GM12878 (cell line): Measurements from ENCODE around the gene NFE2L2. TPM values are rescaled to one million over a fixed set of nuclear protein-coding genes. Genes with fewer than 3 reads are reported as not detected.

Source experiments
- ATAC-seq: fragments of 200-7000 bp; cut with Tn5 transposase; 3 replicates; pipeline ENCODE4 v1.9.1; 2020; ENCODE audit warnings: mild to moderate bottlenecking, moderate library complexity
- BruUV-seq: library from RNA; stranded (reverse); fragments of 400-500 nt; replicated peaks from 2 replicates; lab custom pipeline; 2021; lab: Mats Ljungman, UMichigan
- CTCF ChIA-PET: fragments of 300-600 bp; sonication (Branson Sonifier 250); formaldehyde crosslinking; extraction: SDS; loops from one replicate; lab custom pipeline; 2021; ENCODE audit warnings: inconsistent platforms; lab: Yijun Ruan, JAX
- POLR2A ChIA-PET: fragments of 350-600 bp; formaldehyde crosslinking; extraction: SDS; loops from one replicate; lab custom pipeline; 2021; ENCODE audit warnings: inconsistent platforms; lab: Charles Lee
- RAD21 ChIA-PET: fragments of 300-600 bp; sonication (Branson Sonifier 250); formaldehyde crosslinking; loops from one replicate; lab custom pipeline; 2023; ENCODE audit warnings: antibody characterized with exemption; ENCODE audit not compliant: unreplicated experiment; lab: Charles Lee
- SMC1A ChIA-PET: fragments of 300-600 bp; sonication (Branson Sonifier 250); formaldehyde crosslinking; loops from one replicate; lab custom pipeline; 2023; ENCODE audit not compliant: unreplicated experiment, uncharacterized antibody; lab: Charles Lee
- DNase-seq: peaks from one replicate; pipeline ENCODE4 v3.0.0-alpha.2; 2011; ENCODE audit warnings: low read depth, low spot score
- FAIRE-seq: peaks from 3 replicates; lab custom pipeline; 2011; peaks lifted over from hg19 to GRCh38; lab: Jason Lieb, UNC
- H2AFZ ChIP-seq: 2 replicates; pipeline ENCODE4 v1.6.0; 2011; ENCODE audit warnings: low read depth, low read length, control low read depth; ENCODE audit not compliant: control insufficient read depth
- H3K27ac ChIP-seq: 2 replicates; pipeline ENCODE4 v1.5.1; 2011; ENCODE audit warnings: control low read depth; ENCODE audit not compliant: control insufficient read depth, insufficient read depth
- H3K27me3 ChIP-seq, 2 experiments: replicated peaks in 1 of 2; 2 replicates each; pipeline versions ENCODE4 v1.6.0 to v1.6.1; 2011; ENCODE audit warnings: low read length in 1 of 2; ENCODE audit not compliant: control insufficient read depth in 2 of 2, insufficient read depth in 2 of 2
- H3K36me3 ChIP-seq, 2 experiments: 2 replicates each; pipeline ENCODE4 v1.5.1; 2011; ENCODE audit warnings: low read length in 1 of 2; ENCODE audit not compliant: control insufficient read depth in 2 of 2, insufficient read depth in 2 of 2
- H3K4me1 ChIP-seq: 2 replicates; pipeline ENCODE4 v1.6.1; 2011; ENCODE audit warnings: mild to moderate bottlenecking, low read length, moderate library complexity, mixed read lengths; ENCODE audit not compliant: control insufficient read depth, insufficient read depth
- H3K4me2 ChIP-seq: 2 replicates; pipeline ENCODE4 v1.6.0; 2011; ENCODE audit warnings: control low read depth; ENCODE audit not compliant: control insufficient read depth, insufficient read depth
- H3K4me3 ChIP-seq: fragments of 200-600 bp; sonication (generic); 2 replicates; pipeline ENCODE4 v1.5.1; 2016
- H3K79me2 ChIP-seq: 2 replicates; pipeline ENCODE4 v1.6.0; 2011; ENCODE audit warnings: low read length; ENCODE audit not compliant: control insufficient read depth, insufficient read depth
- H3K9ac ChIP-seq: 2 replicates; pipeline ENCODE4 v1.8.0; 2011; ENCODE audit warnings: low read length, control low read depth, mixed read lengths; ENCODE audit not compliant: control insufficient read depth, insufficient read depth
- H3K9me3 ChIP-seq: replicated peaks from 3 replicates; pipeline ENCODE4 v1.5.1; 2011; ENCODE audit warnings: mild to moderate bottlenecking, low read length; ENCODE audit not compliant: control insufficient read depth, insufficient read depth
- H4K20me1 ChIP-seq: 2 replicates; pipeline ENCODE4 v1.6.0; 2011; ENCODE audit not compliant: control insufficient read depth, insufficient read depth
- ATF2 ChIP-seq: IDR thresholded peaks from 2 replicates; pipeline ENCODE4 v1.6.1; 2012; ENCODE audit warnings: low read length, inconsistent platforms
- CEBPZ ChIP-seq: fragments of 150-350 bp; IDR thresholded peaks from 2 replicates; pipeline ENCODE4 v1.6.1; 2016; ENCODE audit warnings: low read depth, low read length
- EGR1 ChIP-seq, 2 experiments: IDR thresholded peaks; 1 replicate in 1 of 2; 2 replicates in 1 of 2; pipeline ENCODE4 v1.6.1; 2011 to 2012; ENCODE audit warnings: low read depth in 2 of 2, low read length in 2 of 2, borderline replicate concordance in 1 of 2, mild to moderate bottlenecking in 1 of 2, moderate library complexity in 1 of 2
- HDAC2 ChIP-seq: fragments of 200-600 bp; sonication (generic); IDR thresholded peaks from 2 replicates; pipeline ENCODE4 v1.6.1; 2017
- IRF5 ChIP-seq: fragments of 450-650 bp; IDR thresholded peaks from 2 replicates; pipeline ENCODE4 v1.6.1; 2017; ENCODE audit warnings: borderline replicate concordance
- JUNB ChIP-seq: IDR thresholded peaks from 2 replicates; pipeline ENCODE4 v1.6.1; 2016; ENCODE audit warnings: antibody characterized with exemption, mild to moderate bottlenecking
- NRF1 ChIP-seq: conservative IDR thresholded peaks from 2 replicates; pipeline ENCODE4 v1.6.1; 2011; ENCODE audit warnings: mild to moderate bottlenecking, low read depth, low read length, improper control_type of control experiment
- PML ChIP-seq: IDR thresholded peaks from 2 replicates; pipeline ENCODE4 v1.6.1; 2012; ENCODE audit warnings: low read length, inconsistent platforms
- RAD21 ChIP-seq: IDR thresholded peaks from 2 replicates; pipeline ENCODE4 v1.6.1; 2011; ENCODE audit warnings: mild to moderate bottlenecking, low read depth, low read length, moderate library complexity; ENCODE audit not compliant: insufficient read depth
- SREBF1 ChIP-seq: IDR thresholded peaks from 2 replicates; pipeline ENCODE4 v1.6.1; 2012; ENCODE audit warnings: mild to moderate bottlenecking, low read length
- ZNF384 ChIP-seq: IDR thresholded peaks from 2 replicates; pipeline ENCODE4 v1.6.1; 2012; ENCODE audit warnings: low read depth, mild to moderate bottlenecking, low read length, improper control_type of control experiment, borderline replicate concordance
- WGBS: methylation state at CpG from one replicate; pipeline ENCODE4 v1.1.6; 2016; ENCODE audit warnings: low lambda C conversion rate; ENCODE audit not compliant: insufficient replicate concordance, insufficient coverage; ENCODE audit errors: missing lambda C conversion rate; 5-methylcytosine and 5-hydroxymethylcytosine counted together
- in situ Hi-C: fragments of 300-500 bp; cut with MboI; formaldehyde crosslinking; loops from 9 replicates; pipeline ENCODE4 v1.14.3; 2018; ENCODE audit warnings: mixed read lengths
- intact Hi-C: fragments of 100-400 bp; cut with micrococcal nuclease; formaldehyde crosslinking; loops from one replicate; pipeline ENCODE4 v1.14.2; 2022; ENCODE audit not compliant: unreplicated experiment
- polyA plus RNA-seq, 11 experiments: library from polyadenylated mRNA; depleted of rRNA in 4 of 11; unstranded in 6 of 11; stranded (reverse) in 5 of 11; fragments of >200 nt; fragmentation: Nextera tagmentation in 4 of 11; fragmentation: Illumina TruSeq in 1 of 11; extraction: Ambion mirVana in 4 of 11; extraction: Trizol in 1 of 11; gene quantifications; 1 replicate in 1 of 11; 2 replicates in 10 of 11; pipeline versions ENCODE4 v1.2.1 to v1.2.3, GENCODE V29; 2011 to 2016; ENCODE audit warnings: inconsistent platforms in 2 of 11, missing spikeins in 2 of 11, low read depth in 1 of 11
- total RNA-seq, 4 experiments: library from RNA; depleted of rRNA in 3 of 4; stranded (reverse); fragments of >200 nt in 3 of 4; fragmentation: Illumina TruSeq in 1 of 4; extraction: Trizol in 1 of 4; gene quantifications; 2 replicates each; pipeline versions ENCODE4 v1.2.1 to v1.2.3, GENCODE V29; 2013 to 2021

Gene NFE2L2
- total and polyA plus RNA-seq, 10 of the 15 experiments (the other 5 are each of a cell fraction or from before 2014, with no cell fraction given) = 18.4 to 69.8 (median 37.1) TPM

GRCh38 chr2:177246000-177246399 lies 18.5 kb downstream of the NFE2L2 start:
- in situ Hi-C loops = no loop called here
- H3K9ac ChIP-seq = no peak overlapping the region
- BruUV-seq = no TSS peak
- ChIA-PET POLR2A (interaction anchor here (0.6 to 0.7 kb wide), 3 partner anchors 13 to 1020 kb away, joined by 3 to 4 read pairs (median 4); no protein-coding TSS in a partner anchor), CTCF (interaction anchor here (0.7 kb wide), 1 partner anchor 11 kb away, joined by 3 read pairs; no protein-coding TSS in a partner anchor), SMC1A (interaction anchor here (0.8 to 3.5 kb wide), 2 partner anchors 22 to 82 kb away, joined by 3 to 7 read pairs; no protein-coding TSS in a partner anchor), RAD21 (interaction anchor here (0.7 kb wide), 1 partner anchor 50 kb away, joined by 4 read pairs; no protein-coding TSS in a partner anchor)
- H3K79me2 ChIP-seq = peaks cover 81% of the 10 kb centered on the region
- H4K20me1 ChIP-seq = peaks cover 7% of the 10 kb centered on the region
- H2AFZ ChIP-seq = no peak overlapping the region
- no peak for DNase-seq
- TF ChIP-seq EGR1 (IDR thresholded peaks at IDR 0.05; ENCODE audit: borderline replicate concordance in 1 of 2, low read depth in 2 of 2, low read length in 2 of 2) (no peak), JUNB (no peak), PML (no peak), ATF2 (no peak), HDAC2 (no peak), CEBPZ (no peak), SREBF1 (no peak), ZNF384 (no peak), IRF5 (no peak), RAD21 (no peak), NRF1 (no peak)
- no peak overlapping the region for H3K4me2 ChIP-seq
- H3K27ac ChIP-seq = no peak overlapping the region
- intact Hi-C loops = no loop called here
- H3K36me3 ChIP-seq = no peaks in the 10 kb centered on the region; a peak in 3 of 4 replicates
- H3K27me3 ChIP-seq = no peaks in the 10 kb centered on the region
- peaks cover 10% of the 10 kb centered on the region; the same call in 1 of the 2 replicates for H3K4me1 ChIP-seq
- FAIRE-seq = no peak
- no peak overlapping the region for H3K4me3 ChIP-seq
- 37% methylated on average over 3 of the region's 3 CpGs for WGBS
- no peak for ATAC-seq
- H3K9me3 ChIP-seq = no peaks in the 10 kb centered on the region
